Endothelial cell of umbilical vein (primary cell): Measurements from ENCODE around the gene OLFML2A. TPM values are rescaled to one million over a fixed set of nuclear protein-coding genes. Genes with fewer than 3 reads are reported as not detected.

Experiments used
- BruUV-seq: library from RNA; stranded (reverse); fragments of 400-500 nt; replicated peaks from 2 replicates; lab custom pipeline; 2021; lab: Mats Ljungman, UMichigan
- CTCF ChIA-PET: fragments of 300-600, 350-600 bp; sonication (Branson Sonifier 250); formaldehyde crosslinking; loops from one replicate; lab custom pipeline; 2021; ENCODE audit warnings: antibody characterized with exemption, inconsistent platforms; lab: Charles Lee
- POLR2A ChIA-PET: fragments of 300-600, 350-600 bp; sonication (Branson Sonifier 250); formaldehyde crosslinking; loops from one replicate; lab custom pipeline; 2021; ENCODE audit warnings: antibody characterized with exemption, inconsistent platforms; lab: Charles Lee
- DNase-seq: peaks from one replicate; pipeline ENCODE4 v3.0.0-alpha.2; 2011; ENCODE audit warnings: low read depth, low spot score
- FAIRE-seq: peaks from 2 replicates; lab custom pipeline; 2011; peaks lifted over from hg19 to GRCh38; lab: Jason Lieb, UNC
- H2AFZ ChIP-seq: 2 replicates; pipeline ENCODE4 v1.6.0; 2012; ENCODE audit warnings: low read depth, low read length, control low read depth, inconsistent platforms
- H3K27ac ChIP-seq: 2 replicates; pipeline ENCODE4 v1.5.1; 2011; ENCODE audit warnings: low read depth, mild to moderate bottlenecking, control low read depth, low read length, moderate library complexity; ENCODE audit not compliant: insufficient read depth
- H3K27me3 ChIP-seq, 2 experiments: 2 replicates each; pipeline versions ENCODE4 v1.6.0 to v1.6.1; 2011; ENCODE audit warnings: low read length in 2 of 2, mixed read lengths in 1 of 2; ENCODE audit not compliant: control insufficient read depth in 2 of 2, insufficient read depth in 2 of 2
- H3K36me3 ChIP-seq, 2 experiments: 2 replicates in 1 of 2; 3 replicates in 1 of 2; pipeline ENCODE4 v1.5.1; 2011; ENCODE audit warnings: low read length in 2 of 2, mild to moderate bottlenecking in 1 of 2, moderate library complexity in 1 of 2; ENCODE audit not compliant: control insufficient read depth in 2 of 2, insufficient read depth in 2 of 2; ENCODE audit errors: extremely low read depth in 1 of 2
- H3K4me1 ChIP-seq: 3 replicates; pipeline ENCODE4 v1.5.1; 2011; ENCODE audit warnings: mild to moderate bottlenecking, low read length; ENCODE audit not compliant: control insufficient read depth, insufficient read depth; ENCODE audit errors: extremely low read depth
- H3K4me2 ChIP-seq: 2 replicates; pipeline ENCODE4 v1.6.1; 2011; ENCODE audit warnings: low read length, control low read depth, mixed read lengths; ENCODE audit not compliant: insufficient read depth
- H3K4me3 ChIP-seq, 3 experiments: fragments of 200-600 bp in 1 of 3; sonication (generic), shearing (Covaris generic) in 1 of 3; replicated peaks in 1 of 3; 2 replicates each; pipeline ENCODE4 v1.5.1; 2011 to 2016; ENCODE audit warnings: control low read depth in 3 of 3, low read length in 3 of 3, mild to moderate bottlenecking in 2 of 3, inconsistent platforms in 1 of 3, low read depth in 1 of 3, moderate library complexity in 1 of 3; ENCODE audit not compliant: insufficient read depth in 1 of 3
- H3K79me2 ChIP-seq: 2 replicates; pipeline ENCODE4 v1.6.0; 2012; ENCODE audit warnings: low read length, inconsistent platforms; ENCODE audit not compliant: control insufficient read depth, insufficient read depth
- H3K9ac ChIP-seq: replicated peaks from 2 replicates; pipeline ENCODE3; 2011; ENCODE audit warnings: low read length, control low read depth; ENCODE audit not compliant: insufficient read depth; ENCODE audit errors: extremely low read depth
- H3K9me1 ChIP-seq: replicated peaks from 3 replicates; pipeline ENCODE4 v1.6.0; 2011; ENCODE audit warnings: mild to moderate bottlenecking, low read length; ENCODE audit not compliant: control insufficient read depth, insufficient read depth; ENCODE audit errors: extremely low read depth
- H3K9me3 ChIP-seq: replicated peaks from 2 replicates; pipeline ENCODE4 v1.5.1; 2012; ENCODE audit warnings: low read length, inconsistent platforms; ENCODE audit not compliant: control insufficient read depth, insufficient read depth
- H4K20me1 ChIP-seq: replicated peaks from 2 replicates; pipeline ENCODE3; 2011; ENCODE audit warnings: mild to moderate bottlenecking, low read length; ENCODE audit not compliant: control insufficient read depth, insufficient read depth; ENCODE audit errors: extremely low read depth
- FOS ChIP-seq: IDR thresholded peaks from 2 replicates; pipeline ENCODE4 v1.6.1; 2011; ENCODE audit warnings: mild to moderate bottlenecking, low read length, moderate library complexity, borderline replicate concordance; ENCODE audit not compliant: insufficient read depth
- GATA2 ChIP-seq: IDR thresholded peaks from 2 replicates; pipeline ENCODE4 v1.7.0; 2011; ENCODE audit warnings: low read depth, mild to moderate bottlenecking, moderate library complexity, mixed read lengths, low read length; ENCODE audit not compliant: insufficient read length, insufficient read depth
- JUN ChIP-seq: IDR thresholded peaks from 2 replicates; pipeline ENCODE4 v1.6.1; 2011; ENCODE audit warnings: borderline replicate concordance, low read depth; ENCODE audit not compliant: insufficient read length, insufficient read depth
- MYC ChIP-seq: IDR thresholded peaks from one replicate; pipeline ENCODE4 v1.6.1; 2011; ENCODE audit warnings: mild to moderate bottlenecking, low read depth, low read length
- POLR2A ChIP-seq: IDR thresholded peaks from 2 replicates; pipeline ENCODE4 v1.6.1; 2012; ENCODE audit warnings: low read depth, mild to moderate bottlenecking, control low read depth, low read length
- POLR2AphosphoS5 ChIP-seq: IDR thresholded peaks from 2 replicates; pipeline ENCODE4 v1.6.1; 2012; ENCODE audit warnings: low read depth, mild to moderate bottlenecking, control low read depth, low read length, moderate library complexity; ENCODE audit not compliant: insufficient read depth
- dilution Hi-C: fragments of 300-500 bp; cut with MboI; formaldehyde crosslinking; loops from one replicate; pipeline ENCODE4 v1.15.0; 2019; ENCODE audit warnings: low sequenced_read_pairs; ENCODE audit not compliant: extremely low pct_ligation_motif_present
- intact Hi-C: fragments of 100-400 bp; cut with micrococcal nuclease; formaldehyde crosslinking; loops from one replicate; pipeline ENCODE4 v1.10.0; 2022
- polyA plus RNA-seq, 4 experiments: library from polyadenylated mRNA; depleted of rRNA in 3 of 4; stranded (reverse) in 3 of 4; unstranded in 1 of 4; fragments of >200 nt; gene quantifications; 2 replicates each; pipeline versions ENCODE4 v1.2.1 to v1.2.3, GENCODE V29; 2011 to 2012; ENCODE audit warnings: missing spikeins in 1 of 4
- total RNA-seq: library from RNA; stranded (reverse); gene quantifications from 2 replicates; pipeline ENCODE4 v1.2.3, GENCODE V29; 2021
- TF ChIP-seq, protein P1 (sequence below): IDR thresholded peaks from 2 replicates; pipeline ENCODE4 v1.6.1; 2011; ENCODE audit not compliant: insufficient read depth, insufficient read length
- TF ChIP-seq, protein P2 (sequence below), 2 donors: IDR thresholded peaks; 1 replicate in 1 of 2; 2 replicates in 1 of 2; pipeline ENCODE4 v1.5.1; 2011; ENCODE audit warnings: low read length in 2 of 2, mild to moderate bottlenecking in 2 of 2, moderate library complexity in 2 of 2, control low read depth in 1 of 2, inconsistent platforms in 1 of 2, low read depth in 1 of 2; ENCODE audit not compliant: insufficient read depth in 1 of 2; ENCODE audit errors: extremely low read depth in 1 of 2

OLFML2A gene
- total and polyA plus RNA-seq, 2 donors (not counting 3 experiments of a cell fraction or from before 2014, with no cell fraction given), result 0.92 to 1.1 TPM

DNA sequence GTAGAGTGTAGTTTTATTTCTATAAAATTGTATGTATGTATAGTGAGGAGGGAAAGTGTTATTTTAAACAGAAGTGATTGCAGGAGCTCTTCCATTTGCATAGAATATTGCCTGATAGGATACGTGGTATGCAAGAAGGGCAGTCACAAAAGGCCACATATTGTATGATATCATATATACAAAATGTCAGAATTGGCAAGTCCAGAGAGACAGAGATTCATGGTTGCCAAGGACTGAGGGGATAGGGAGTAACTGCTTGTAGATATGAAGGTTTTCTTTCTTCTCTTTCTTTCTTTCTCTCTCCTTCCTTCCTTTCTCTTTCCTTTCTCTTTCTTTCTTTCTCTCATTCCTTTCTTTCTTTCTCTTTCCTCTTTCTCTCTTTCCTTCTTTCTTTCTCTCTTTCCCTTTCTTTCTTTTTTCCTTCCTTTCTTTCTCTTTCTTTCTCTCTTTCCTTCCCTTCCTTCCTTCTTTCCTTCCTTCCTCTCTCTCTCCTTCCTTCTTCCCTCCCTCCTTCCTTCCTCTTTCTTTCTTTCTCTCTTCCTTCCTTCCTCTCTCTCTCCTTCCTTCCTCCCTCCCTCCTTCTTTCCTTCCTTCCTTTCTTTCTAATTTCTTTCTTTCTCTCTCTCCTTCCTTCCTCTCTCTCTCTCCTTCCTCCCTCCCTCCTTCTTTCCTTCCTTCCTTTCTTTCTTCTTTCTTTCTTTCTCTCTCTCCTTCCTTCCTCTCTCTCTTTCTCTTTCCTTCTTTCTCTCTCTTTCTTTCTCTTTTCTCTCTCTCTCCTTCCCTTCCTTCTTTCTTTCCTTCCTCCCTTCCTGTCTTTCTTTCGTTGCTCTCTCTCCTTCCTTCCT, 51.8 kb downstream of the OLFML2A start:
- Histone ChIP-seq H3K4me1 (peaks cover 4% of the 10 kb centered on the region), H3K79me2 (no peaks in the 10 kb centered on the region), H3K9me1 (no peaks in the 10 kb centered on the region), H4K20me1 (no peaks in the 10 kb centered on the region), H3K9ac (no peak overlapping the region), H3K36me3 (no peaks in the 10 kb centered on the region), H3K4me2 (no peak overlapping the region), H2AFZ (no peak overlapping the region), H3K27me3 (peaks cover 0 to 3% of the 10 kb centered on the region in 2 experiments), H3K4me3 (no peak overlapping the region), H3K9me3 (no peaks in the 10 kb centered on the region), H3K27ac (no peak overlapping the region)
- dilution Hi-C loops (no loop called here), intact Hi-C loops (no loop called here)
- DNase-seq, result no peak
- CTCF ChIA-PET, result interaction anchor here (1.9 to 4.5 kb wide), 3 partner anchors 12 to 32 kb away, joined by 4 to 32 read pairs (median 27); partner anchors contain the start of gene WDR38
- POLR2A ChIA-PET, result no interaction called here
- FAIRE-seq, result no peak
- TF ChIP-seq GATA2 (no peak), POLR2AphosphoS5 (no peak), FOS (no peak), POLR2A (no peak), JUN (no peak), MYC (no peak)
- TF ChIP-seq, protein P1, sequence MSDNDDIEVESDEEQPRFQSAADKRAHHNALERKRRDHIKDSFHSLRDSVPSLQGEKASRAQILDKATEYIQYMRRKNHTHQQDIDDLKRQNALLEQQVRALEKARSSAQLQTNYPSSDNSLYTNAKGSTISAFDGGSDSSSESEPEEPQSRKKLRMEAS, result no peak
- TF ChIP-seq, protein P2, sequence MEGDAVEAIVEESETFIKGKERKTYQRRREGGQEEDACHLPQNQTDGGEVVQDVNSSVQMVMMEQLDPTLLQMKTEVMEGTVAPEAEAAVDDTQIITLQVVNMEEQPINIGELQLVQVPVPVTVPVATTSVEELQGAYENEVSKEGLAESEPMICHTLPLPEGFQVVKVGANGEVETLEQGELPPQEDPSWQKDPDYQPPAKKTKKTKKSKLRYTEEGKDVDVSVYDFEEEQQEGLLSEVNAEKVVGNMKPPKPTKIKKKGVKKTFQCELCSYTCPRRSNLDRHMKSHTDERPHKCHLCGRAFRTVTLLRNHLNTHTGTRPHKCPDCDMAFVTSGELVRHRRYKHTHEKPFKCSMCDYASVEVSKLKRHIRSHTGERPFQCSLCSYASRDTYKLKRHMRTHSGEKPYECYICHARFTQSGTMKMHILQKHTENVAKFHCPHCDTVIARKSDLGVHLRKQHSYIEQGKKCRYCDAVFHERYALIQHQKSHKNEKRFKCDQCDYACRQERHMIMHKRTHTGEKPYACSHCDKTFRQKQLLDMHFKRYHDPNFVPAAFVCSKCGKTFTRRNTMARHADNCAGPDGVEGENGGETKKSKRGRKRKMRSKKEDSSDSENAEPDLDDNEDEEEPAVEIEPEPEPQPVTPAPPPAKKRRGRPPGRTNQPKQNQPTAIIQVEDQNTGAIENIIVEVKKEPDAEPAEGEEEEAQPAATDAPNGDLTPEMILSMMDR (IDR thresholded peaks at IDR 0.05; ENCODE audit: extremely low read depth in 1 of 2, insufficient read depth in 1 of 2, low read depth in 1 of 2, low read length in 2 of 2), result no peak
- BruUV-seq, result no TSS peak
